GM21825 (cell line): Measurements from ENCODE around the gene TNNI3.

Experiments used
- ATAC-seq: cut with Tn5 transposase; IDR thresholded peaks from one replicate; pipeline ENCODE4 v1.9.1; 2021; ENCODE audit warnings: mild to moderate bottlenecking, moderate library complexity; ENCODE audit not compliant: unreplicated experiment

Gene TNNI3

DNA sequence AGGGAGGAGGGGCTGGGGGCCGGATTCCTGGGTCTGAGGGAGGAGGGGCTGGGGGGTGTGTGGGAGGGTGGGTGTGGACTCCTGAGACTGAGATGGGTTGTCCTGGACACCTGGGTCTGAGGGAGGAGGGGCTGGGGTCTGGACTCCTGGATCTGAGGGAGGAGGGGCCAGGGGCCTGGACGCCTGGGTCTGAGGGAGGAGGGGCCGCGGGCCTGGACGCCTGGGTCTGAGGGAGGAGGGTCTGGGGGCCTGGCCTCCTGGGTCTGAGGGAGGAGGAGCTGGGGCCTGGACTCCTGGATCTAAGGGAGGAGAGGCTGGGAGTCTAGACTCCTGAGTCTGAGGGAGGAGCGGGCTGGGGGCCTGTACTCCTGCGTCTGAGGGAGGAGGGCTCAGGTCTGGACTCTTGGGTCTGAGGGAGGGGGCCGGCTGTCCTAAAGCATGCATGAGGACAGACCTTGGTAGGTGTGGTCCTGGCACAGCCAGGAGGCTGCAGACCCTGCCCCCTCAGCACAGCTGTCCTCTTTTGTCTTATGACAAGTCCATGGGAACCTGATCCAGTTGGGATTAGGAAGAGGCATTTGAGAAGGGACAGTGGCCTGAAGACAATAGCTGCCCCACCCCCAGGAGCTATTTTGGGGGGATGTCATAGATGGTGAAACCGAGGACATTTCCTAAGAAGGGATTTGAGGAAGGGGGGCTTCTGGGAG is 9.8 kb downstream of the TNNI3 start:
- no peak for ATAC-seq

- ATAC-seq, result no peak
These were observed 10.7 kb downstream of the TNNI3 start for GRCh38 chr19:55146705-55147273.

- ATAC-seq, result no peak
These were observed 11.3 kb downstream of the TNNI3 start for GRCh38 chr19:55146078-55146704.

DNA sequence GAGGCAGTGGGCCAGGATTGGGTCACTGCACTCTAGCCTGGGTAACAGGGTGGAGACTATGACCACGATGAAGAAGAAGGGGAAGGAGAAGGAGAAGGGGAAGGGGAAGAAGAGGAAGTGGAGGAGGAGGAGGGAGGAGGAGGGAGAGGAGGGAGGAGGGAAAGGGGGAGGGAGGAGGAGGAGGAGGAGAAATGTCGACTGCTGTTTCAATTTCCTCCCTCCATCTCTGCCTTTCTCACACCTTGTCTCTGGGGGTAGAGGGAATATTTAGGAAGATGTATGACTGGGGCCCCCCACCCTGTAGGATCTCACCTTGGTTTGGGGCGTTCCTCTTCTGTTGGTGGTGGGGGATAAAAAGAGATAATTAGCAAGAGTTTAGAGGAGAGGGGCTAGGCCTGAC is 12.3 kb downstream of the TNNI3 start:
- no peak for ATAC-seq

DNA sequence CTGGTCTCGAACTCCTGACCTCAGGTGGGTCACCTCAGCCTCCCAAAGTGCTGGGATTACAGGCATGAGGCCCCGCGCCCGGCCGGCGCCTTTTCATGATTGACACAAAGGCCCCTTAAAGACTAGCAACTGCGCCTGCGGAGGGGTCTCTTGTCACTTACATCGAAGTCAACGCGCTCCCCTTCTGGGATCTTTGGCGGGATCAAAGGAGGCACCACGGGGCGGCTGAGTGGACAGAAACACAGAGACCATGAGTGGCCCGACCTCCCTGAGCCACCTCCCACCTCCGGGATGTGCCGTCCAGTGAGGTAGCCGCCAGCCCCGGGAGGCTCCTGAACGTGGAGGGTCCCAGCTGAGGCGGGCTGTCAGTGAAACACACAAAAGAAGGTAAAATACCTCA is 15.8 kb downstream of the TNNI3 start:
- no peak for ATAC-seq

DNA sequence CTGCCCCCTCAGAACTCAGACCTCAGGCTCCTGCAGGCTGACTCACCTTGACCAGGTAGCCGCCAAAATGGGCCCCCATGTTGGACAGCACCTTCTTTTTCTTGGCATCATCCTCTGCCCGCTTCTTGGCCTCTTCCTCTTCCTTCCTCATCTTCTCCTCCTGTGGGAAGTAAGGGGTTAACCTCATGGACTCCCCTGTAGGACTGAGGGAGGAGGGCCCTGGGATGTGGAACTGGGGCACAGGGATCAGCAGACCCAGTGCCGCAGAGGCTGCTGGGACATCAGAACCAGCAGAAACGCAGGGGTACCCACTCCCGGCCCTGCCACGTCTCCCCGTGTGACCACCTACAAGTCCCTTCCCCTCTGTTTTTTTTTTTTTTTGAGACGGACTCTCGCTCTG is 19.6 kb downstream of the TNNI3 start:
- ATAC-seq, result no peak

- ATAC-seq, result no peak
These were observed 21.0 kb downstream of the TNNI3 start for GRCh38 chr19:55136399-55137102.

GRCh38 chr19:55134736-55135135 is 22.8 kb downstream of the TNNI3 start:
- ATAC-seq, result no peak

- no peak for ATAC-seq
These were observed 23.7 kb downstream of the TNNI3 start for GRCh38 chr19:55133639-55134444.

DNA sequence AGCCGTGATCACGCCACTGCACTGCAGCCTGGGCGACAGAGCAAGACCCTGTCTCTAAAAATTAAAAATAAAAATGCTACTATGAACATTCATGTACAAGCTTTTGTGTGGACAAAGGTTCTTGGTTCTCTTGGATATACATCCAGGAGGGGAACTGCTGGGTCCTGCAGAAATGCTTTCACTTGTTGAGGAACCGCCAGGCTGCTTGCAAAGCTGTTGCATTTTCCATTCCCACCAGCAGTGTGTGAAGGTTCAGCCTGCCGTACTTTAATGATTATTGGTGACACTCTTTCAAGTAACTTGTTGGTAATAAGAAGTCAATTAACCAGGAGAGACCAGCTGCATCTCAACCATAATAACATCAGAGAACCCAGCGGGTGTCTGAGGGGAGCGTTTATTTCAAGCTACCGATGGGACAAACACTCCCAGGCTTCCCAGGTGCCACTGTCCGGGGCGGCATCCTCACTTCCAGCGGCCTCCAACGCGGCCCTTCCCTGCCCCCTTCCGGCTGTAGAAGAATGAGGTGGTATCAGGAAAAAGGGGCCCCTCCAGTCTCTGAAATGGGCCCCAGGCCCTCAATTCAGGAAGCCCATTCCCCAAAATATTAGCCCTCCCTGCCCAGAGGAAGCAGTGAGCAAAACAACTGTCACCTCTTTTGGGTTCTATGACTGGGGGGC is 24.9 kb downstream of the TNNI3 start:
- no peak for ATAC-seq

- ATAC-seq, result no peak
These were observed 26.1 kb downstream of the TNNI3 start for GRCh38 chr19:55131421-55131820.

GRCh38 chr19:55119053-55119452 is 38.5 kb downstream of the TNNI3 start:
- no peak for ATAC-seq

DNA sequence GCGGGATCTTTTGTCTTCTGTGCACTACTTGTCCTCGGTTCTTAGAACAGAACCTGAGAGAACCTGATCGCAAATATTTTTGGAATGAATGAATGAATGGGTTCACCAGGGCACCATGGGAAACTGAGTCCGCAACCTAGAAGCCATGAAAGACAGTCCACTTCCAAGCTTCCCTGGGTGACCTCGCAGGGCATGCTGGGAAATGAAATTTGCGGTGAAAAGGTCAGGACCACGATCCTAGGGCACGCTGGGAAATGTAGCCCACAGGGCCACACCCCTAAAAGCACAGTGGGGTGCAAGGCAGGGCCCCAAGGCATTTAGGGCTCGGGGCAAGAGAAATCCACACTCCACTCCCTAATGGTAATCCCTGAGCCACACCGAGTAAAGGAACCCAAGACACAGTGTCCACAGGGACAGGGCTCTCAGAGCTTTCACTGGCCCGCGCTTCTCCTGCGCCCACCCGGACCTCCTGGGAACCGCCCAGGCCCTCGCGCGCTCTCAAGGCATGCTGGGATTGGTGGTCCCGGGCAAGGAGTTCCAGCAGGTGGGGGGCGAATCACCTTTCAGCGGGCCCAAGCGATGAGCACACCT is 39.0 kb downstream of the TNNI3 start:
- ATAC-seq, result no peak

DNA sequence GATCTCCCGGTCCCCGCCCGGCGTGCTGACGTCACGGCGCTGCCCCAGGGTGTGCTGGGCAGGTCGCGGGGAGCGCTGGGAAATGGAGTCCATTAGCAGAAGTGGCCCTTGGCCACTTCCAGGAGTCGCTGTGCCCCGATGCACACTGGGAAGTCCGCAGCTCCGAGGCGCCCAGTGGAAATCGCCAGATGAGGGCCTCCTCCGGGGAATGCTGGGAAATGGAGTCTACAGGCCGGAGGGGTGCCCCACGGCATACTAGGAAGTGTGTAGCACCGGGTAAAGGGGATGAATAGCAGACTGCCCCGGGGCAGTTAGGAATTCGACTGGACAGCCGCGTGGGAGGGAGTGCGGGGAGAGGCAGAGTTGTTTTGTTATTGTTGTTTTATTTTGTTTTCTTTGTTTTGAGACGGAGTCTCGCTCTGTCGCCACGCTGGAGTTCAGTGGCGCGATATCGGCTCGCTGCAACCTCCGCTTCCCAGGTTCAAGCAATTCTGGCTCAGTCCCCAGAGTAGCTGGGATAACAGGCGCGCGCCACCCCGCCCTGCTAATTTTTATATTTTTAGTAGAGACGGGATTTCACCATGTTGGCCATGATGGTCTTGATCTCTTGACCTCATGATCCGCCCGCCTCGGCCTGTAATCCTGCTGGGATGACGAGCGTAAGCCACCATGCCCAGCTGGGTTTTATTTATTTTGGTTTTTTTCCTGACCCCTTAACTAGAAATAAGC is 39.7 kb downstream of the TNNI3 start:
- ATAC-seq, result peak; percentile 80

DNA sequence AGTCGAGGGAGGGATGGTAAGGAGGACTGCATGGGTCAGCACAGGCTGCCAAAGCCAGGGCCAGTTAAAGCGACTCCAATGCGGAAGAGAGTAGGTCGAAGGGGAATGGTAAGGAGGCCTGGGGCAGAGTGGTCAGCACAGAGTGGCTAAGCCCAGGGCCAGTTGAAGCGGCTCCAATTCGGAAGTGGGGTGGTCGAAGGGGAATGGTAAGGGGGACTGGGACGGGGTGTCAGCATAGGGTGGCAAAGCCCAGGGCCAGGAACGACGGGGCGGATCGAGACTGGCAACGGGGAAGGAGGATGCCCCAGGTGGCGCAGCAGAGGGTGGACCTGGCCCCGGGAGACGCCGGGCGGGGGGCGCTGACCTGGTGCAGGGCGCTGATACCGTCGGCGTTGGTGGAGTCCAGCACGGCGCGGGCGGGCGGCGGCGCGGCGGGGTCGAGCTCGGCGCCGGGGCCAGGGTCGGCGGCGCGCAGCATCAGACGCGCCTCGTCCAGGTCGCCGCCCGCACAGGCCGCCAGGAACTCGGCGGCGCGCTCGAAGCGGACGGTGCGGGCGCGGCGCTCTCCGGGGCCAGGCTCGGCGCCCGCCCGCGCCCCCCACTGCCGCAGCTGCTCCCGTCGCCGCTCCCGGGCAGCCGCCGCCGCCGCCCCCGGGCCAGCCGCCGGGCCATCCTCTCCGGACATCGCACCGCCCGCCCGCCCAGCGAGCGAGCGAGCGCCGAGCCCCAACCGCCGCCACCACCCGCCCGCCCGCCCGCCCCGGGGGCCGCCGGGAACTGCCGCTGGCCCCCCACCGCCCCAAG is 40.5 kb downstream of the TNNI3 start, which contains the start of gene PPP1R12C:
PPP1R12C (minus strand) TSS at position 779 of the 804 bp plus-strand sequence; CDS start at position 685, 94 bp downstream.
- peak; percentile 14 for ATAC-seq

GRCh38 chr19:55116232-55116858 is 41.2 kb downstream of the TNNI3 start:
- no peak for ATAC-seq

DNA sequence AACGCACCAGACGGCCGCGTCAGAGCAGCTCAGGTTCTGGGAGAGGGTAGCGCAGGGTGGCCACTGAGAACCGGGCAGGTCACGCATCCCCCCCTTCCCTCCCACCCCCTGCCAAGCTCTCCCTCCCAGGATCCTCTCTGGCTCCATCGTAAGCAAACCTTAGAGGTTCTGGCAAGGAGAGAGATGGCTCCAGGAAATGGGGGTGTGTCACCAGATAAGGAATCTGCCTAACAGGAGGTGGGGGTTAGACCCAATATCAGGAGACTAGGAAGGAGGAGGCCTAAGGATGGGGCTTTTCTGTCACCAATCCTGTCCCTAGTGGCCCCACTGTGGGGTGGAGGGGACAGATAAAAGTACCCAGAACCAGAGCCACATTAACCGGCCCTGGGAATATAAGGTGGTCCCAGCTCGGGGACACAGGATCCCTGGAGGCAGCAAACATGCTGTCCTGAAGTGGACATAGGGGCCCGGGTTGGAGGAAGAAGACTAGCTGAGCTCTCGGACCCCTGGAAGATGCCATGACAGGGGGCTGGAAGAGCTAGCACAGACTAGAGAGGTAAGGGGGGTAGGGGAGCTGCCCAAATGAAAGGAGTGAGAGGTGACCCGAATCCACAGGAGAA is 42.0 kb downstream of the TNNI3 start:
- no peak for ATAC-seq
